ENCODE measurements around the gene LDHAL6B.

DNA sequence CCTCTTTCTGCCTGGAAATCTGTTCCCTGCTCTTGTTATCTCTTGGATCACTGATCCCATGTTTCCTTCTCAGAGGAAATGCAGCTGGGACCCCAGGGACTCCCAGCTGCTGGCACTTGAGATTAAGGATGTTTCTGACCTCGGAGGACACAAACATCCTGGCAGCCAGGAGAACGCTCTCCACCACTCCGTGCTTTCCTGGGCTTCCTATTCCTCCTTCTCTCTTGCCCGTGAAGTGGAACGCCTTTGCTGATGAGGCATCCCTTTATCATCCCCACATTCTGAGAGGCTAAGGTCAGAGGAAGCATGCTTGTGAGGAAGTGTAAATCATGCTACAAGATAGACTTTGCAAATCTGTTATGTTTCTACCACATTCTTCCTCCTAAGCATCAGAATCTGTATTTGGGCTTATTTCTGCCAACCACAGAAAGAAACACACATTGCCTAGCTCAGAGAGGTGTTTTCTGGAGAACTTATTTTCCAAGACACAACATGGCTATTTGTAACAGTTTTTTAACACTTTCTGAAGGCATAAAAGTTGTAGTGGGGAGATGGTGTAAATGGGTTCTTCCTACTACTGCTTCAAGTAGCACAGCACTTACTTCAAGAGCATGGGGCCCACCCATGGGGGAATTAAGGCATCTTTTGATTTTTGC lies 25.6 kb upstream of the LDHAL6B start:
- no peak for TF ChIP-seq GABPA (IDR thresholded peaks at IDR 0.05; ENCODE audit: low read depth)
- no peak for TF ChIP-seq POLR2AphosphoS5 (IDR thresholded peaks at IDR 0.05; ENCODE audit: low read depth)

Measured in HL-60 (cell line).